ENCODE data around the gene ATP13A5.
A peak's percentile ranks its signal among the peaks of the same experiment; 100 is the strongest.

ATP13A5 gene

GRCh38 chr3:193347521-193348501 is 30.7 kb downstream of the ATP13A5 start:
- DNase-seq (ENCODE audit: low spot score), result peak; percentile 22

DNA sequence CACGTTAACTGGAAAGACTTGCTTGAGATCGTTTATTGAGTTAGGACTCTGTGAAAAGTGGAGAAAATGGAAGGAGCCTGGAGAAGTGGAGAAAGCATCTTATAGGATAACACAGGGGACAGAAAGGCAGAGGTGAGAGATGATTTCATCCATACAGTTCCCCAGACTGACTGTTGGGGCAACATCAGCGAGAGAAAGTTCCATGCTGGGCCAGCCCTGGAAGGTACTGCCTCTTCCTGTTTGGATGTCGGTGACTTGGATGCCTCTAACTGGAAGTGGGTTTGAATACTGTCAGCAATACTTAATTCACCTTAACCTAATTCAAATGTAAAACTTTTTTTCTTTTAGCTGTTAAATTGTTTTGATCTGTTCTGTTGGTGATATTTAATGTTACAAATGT is 32.3 kb downstream of the ATP13A5 start:
- DNase-seq (ENCODE audit: low spot score), result no peak

GRCh38 chr3:193345431-193345830 is 33.1 kb downstream of the ATP13A5 start:
- no peak for DNase-seq (ENCODE audit: low spot score)

DNA sequence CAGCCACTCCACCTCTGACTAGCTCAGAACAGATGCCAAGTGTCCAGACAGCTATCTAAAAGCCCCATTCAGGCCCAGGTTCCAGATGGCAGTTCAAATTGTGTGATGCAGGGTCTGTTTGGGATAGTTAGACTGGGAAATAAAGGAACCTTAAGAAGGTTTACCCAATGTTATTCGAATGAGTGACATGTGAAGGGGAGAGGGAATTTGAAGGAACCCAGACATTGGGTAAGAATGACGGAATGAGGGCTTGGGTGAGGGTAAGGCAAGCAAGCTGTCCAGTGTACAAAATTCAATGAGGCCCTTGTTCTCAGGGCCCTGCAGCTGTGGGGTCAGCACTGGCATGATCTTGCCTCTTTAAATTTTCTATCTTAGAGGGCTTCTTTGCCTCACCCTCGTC is 34.1 kb downstream of the ATP13A5 start:
- no peak for DNase-seq (ENCODE audit: low spot score)

GRCh38 chr3:193343726-193344222 is 34.8 kb downstream of the ATP13A5 start:
- no peak for DNase-seq (ENCODE audit: low spot score)

GRCh38 chr3:193342551-193342950 is 36.0 kb downstream of the ATP13A5 start:
- no peak for DNase-seq (ENCODE audit: low spot score)

DNA sequence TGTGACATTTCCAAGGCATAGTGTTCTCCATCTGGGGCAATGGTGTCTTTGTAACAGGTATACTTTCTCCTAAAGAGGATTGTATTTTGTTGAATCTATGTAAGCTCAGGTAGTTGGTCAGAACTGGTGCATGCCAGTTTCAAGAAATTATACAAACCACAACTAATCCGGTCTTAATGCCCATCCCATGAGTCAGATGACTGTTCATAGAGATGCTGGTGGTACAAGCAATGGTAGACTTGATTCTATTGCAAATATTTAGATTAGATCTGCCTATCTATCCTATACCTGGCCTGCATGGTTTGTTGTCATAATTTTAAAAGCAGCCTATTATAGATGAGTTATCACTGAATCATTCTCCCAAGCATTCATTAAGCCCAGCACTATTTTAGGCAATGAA is 43.5 kb downstream of the ATP13A5 start:
- DNase-seq (ENCODE audit: low spot score), result peak; percentile 34

DNA sequence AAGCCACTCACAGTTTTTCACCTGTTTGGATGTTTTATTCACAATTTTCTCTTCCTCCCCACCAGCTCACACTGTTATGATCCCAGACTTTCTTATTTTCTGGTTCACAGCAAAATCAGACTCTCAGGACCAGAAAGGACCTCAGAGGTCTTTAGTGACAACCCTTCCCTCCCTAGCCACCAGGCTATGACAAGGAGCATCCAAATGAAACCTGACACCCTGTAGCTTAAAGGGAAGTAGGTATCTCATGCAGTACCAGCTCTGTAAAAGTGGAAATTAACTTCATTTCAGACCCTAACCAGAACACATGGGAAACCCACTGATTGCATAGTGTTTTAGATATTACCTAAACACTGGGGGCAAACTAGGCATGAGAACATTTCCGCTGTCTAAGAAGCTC is 45.3 kb downstream of the ATP13A5 start:
- DNase-seq (ENCODE audit: low spot score), result no peak

- DNase-seq (ENCODE audit: low spot score), result no peak
Measured at GRCh38 chr3:193330555-193331204, 47.9 kb downstream of the ATP13A5 start.

GRCh38 chr3:193317682-193318300 is 60.8 kb downstream of the ATP13A5 start:
- peak; percentile 48 for DNase-seq (ENCODE audit: low spot score)

DNA sequence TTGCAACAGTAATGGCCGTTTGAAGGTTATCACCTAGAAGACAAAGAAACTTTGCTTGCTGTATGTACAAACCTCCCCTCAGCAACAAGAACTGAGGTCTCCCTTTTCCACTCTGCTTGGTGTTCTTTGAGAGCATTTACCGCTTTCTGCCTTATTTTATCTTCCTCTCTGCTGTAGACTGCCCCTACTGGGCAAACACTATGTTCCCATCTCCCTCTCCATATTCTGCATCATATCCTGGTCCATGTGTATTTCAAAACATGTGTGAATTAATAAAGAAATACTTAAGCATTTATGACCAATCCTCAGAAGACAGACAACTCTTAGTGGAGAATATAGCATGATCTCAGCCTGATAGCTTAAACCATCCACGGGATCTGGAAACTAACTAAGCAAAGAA is 64.4 kb downstream of the ATP13A5 start:
- no peak for DNase-seq (ENCODE audit: low spot score)

GRCh38 chr3:193313061-193313958 is 65.2 kb downstream of the ATP13A5 start:
- no peak for DNase-seq (ENCODE audit: low spot score)

DNA sequence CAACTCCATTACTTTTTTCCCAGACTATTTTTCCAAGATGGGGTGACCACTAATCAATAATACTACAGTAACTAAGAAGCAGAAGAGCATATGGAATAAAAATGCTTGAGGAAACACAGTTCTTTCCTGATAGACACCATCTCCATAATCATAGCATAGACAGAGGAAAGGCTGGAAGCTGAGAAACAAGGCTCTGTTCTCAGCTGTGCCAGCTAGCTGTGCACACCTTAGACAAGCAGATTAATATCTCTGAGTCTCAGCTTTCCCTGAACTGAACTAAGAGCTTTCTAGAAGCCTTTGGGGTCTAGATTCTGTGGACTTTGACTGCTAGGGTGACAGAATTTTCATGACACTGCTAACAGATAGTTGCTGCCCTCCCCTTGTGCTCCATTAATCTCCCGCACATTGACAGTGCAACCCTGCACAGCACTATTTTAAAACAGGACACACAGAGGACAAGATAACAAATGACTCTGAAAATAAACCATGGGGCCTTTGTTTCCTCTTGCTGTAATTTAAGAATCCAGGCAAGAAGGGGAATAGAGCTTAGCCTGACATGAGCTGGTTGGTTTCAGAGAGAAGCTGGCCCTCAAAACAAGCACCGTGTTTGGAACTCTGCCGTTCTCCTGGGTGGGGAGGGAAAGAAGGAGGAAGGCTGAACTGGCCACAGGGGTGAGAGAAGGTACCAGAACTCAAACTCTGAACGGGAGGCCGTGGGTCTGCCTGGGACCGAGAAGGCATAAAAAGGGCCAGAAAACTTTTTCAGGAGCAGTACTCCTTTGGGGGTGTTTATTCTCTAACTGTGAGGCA is 67.4 kb downstream of the ATP13A5 start:
- DNase-seq (ENCODE audit: low spot score), result no peak

- no peak for DNase-seq (ENCODE audit: low spot score)
Measured at GRCh38 chr3:193305356-193305755, 73.2 kb downstream of the ATP13A5 start.

DNA sequence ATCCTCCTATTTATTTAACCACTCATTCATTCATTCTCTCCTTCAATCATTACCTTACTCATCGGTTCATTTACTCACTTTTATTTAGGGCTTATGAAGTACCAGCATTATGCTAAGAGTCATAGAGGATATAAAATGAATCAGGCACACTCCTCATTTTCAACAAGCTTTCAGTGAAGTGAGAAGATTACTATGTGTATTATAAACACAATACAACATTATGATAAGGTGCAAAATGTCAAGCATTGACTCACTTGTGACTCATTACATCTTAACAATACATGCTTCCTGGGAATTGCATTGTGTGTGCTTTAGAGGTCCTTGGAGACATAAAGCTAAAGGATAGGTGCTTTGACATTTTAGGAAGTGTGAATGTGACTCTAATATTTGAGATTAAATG is 77.1 kb downstream of the ATP13A5 start:
- DNase-seq (ENCODE audit: low spot score), result peak; percentile 76

DNA sequence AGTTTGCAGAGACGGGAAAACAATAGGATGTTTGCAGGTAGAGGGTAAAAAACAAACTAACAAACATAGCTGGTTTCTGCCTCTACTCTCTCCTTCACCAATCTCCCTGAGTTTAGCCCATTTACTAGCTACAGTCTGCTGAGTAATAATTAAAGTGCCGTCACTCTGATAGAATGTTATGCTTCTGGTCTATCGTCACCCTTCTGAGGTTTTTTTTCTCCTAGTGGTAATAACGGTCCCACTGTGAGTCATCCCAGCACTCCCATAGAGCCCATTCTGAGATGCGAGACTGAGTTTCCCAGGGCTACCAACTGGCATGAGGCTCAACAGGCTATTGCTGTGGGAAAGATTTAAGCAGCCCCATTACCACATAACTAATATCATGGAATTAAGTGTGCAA is 81.1 kb downstream of the ATP13A5 start:
- peak; percentile 4 for DNase-seq (ENCODE audit: low spot score)

DNA sequence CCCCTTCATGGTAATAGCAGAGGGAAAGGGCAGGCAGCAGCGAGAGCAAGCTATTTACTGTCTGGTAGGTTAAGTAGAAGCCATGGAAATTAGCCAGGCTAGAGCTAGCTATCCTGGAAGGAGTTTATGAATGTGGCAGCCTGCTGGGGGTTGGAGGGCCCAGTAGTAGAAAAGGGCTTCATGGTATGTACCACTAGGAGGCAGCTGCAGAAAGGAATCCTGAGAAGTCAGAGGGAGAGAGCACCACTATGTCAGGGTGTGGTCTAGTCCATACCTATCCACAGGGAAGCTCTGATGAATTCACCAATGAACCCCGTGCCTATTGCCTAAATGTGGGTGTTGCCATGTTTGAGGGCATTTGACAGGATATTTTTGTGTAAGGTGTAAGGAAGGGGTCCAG is 82.6 kb downstream of the ATP13A5 start:
- DNase-seq (ENCODE audit: low spot score), result no peak

DNA sequence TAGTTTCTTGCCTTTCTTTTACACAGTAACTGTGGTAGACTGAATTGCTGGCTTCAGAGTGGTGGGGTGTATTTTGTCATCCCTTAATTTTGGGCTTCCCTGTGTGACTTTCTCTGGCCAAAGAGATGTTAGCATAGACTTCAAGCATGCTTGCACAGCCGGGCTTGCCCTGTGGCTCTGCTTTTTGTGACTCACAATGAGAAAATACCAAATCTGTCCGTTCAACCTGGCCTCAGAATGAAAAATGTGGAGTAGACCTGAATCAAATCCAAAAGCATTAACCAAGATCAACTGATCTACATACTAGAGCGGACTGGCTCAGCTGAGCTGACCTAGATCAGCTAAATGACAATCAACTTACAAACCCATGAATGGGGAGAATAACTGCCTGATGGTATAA is 86.2 kb downstream of the ATP13A5 start:
- DNase-seq (ENCODE audit: low spot score), result peak; percentile 5

DNA sequence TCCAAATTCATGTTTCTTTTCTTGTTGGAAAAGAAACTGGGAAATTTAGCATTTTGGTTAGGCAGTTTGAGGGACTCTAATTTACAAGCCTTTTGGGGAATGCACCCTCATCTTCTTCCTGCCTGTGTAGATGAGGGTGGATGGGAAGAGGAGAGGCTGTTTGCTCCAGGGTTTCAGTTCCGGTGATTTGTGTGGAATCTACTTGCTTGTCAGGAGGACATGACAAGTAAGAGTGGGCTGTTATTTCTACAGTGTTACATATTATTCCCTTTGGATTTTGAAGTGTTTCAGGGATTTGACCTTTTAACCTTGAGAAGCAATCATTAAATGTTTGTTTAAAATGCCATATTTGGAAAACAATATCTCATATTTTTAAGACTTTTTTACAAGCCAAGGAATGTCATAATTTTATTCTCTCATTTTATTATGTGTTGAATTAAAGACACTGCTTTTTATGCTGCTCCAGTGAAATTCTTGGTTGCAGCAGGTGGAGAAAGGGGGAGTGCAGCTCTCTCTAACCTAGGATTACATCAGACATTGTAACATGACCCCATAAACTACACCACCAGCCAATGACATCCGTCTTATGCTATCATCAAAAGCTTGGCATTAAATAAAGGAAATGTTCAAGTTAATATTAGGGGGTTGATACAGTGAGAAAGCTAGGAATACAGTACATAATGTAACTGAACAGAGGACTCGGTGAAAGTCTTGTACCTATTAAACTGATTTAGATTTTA is 107.3 kb downstream of the ATP13A5 start:
- no peak for DNase-seq (ENCODE audit: low spot score)

DNA sequence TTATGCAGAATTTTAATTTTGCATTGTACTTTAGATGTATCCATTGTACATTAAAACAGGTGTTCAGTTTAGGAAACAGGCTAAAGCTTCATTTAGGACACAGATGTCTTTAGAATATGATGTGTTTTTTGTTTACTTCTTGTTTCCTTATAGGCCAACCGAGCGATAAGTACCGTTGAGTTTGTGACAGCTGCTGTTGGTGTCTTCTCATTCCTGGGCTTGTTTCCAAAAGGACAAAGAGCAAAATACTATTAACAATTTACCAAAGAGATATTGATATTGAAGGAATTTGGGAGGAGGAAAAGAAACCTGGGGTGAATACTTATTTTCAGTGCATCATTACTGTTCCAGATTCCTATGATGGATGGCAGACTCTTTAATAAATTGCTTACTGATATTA is 108.1 kb downstream of the ATP13A5 start:
- DNase-seq (ENCODE audit: low spot score), result no peak

Data from kidney tubule cell (primary cell).